GM18498 (cell line): ENCODE data around the gene UQCC2.

Source experiments
- ATAC-seq: cut with Tn5 transposase; IDR thresholded peaks from one replicate; pipeline ENCODE4 v1.9.1; 2021; ENCODE audit warnings: mild to moderate bottlenecking, moderate library complexity; ENCODE audit not compliant: unreplicated experiment

Gene UQCC2

DNA sequence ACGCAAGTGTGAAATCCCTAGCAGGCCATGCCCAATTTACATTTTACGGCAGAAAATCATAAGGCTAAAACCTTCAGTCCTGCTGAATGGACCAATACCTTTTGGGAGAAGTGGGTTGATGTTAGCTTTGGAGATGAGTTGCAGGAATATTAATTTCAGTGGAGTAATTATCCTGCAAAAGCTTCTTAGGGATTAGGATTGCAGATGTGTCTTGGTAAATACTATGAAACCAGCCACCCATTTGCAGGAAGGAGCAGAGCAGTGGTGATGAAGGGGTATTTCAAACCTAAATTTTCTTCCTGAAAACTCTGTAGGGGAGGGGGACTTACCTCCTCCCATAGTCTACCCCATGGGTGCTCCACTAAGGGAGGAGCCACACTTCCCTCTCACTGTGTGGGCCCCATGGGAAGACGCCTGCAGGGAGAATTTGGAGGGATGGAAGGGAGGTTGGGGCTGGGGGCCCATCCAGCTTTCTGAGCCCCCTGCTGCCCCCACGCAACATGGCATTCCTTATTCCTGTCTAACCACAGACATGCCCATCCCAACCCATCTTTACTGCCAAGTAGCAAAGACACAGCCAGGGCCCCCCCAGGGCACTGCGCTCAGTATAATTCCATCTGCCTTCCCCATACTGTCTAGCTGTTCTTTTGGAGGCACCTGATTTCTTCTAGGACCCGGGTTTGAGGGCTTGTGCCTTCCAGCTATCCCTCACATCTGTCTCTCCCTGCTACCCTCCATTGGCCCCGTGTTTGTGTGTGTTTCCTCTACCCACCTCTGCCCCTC lies 14.6 kb upstream of the UQCC2 start:
- ATAC-seq = no peak

DNA sequence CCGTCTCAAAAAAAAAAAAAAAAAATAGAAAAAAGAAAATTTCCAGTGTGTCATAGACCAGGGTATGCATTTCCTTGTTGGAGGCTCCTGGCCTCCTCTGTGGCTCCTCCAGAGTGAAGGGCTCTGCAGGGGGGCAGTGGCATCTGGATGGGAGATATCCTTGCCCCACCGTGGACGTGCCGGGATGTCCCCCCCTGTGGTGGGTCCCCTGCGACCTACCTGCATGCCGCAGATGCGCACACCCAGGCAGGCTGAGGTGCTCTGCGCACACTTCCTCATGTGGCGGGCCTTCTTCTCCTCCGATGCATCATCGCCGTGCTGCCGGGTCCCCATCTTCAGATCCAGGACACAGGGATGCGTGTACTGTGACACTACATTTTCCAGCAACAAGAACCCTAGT lies 13.7 kb upstream of the UQCC2 start:
- no peak for ATAC-seq

DNA sequence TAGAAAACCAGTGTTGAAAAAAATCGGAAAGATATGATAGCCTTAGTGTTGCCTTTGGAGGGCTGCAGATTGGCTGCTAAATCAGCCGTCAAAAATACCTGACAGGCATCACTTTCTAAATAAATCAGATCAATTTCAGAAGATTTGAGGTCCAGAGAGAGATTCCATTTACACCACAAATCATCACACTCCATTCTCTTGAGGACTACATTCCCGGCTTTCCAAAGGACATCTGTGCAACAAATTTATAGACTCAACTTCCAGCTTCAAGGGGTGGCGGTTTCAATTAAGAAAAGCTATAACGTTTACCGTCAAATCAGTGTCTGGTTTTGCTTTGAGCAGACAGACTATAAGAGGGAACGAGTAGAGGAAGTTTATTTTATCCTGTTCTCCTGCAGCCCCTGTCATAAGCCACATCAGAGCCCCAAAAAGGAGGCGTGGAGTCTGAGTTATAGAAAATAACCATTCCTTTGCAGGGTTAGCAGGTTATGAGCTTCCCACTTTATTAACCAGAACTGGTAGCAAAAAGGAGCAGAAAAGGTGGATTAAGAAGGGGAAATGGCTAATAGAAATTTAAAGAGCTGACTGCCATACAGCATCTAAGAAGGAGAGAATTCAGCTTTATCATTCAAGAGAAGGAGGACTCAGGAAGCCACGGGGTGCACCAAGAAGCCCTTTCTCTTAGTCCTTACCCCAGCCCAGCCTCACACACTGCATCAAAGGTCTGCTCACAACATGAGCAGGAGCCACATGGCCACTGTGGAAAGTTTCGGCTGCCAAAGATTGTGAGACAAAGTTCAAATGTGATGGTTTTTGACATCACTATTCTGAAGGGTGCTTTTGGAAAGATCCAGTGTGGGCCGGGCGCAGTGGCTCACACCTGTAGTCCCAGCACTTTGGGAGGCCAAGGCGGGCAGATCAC lies 12.9 kb upstream of the UQCC2 start:
- no peak for ATAC-seq

DNA sequence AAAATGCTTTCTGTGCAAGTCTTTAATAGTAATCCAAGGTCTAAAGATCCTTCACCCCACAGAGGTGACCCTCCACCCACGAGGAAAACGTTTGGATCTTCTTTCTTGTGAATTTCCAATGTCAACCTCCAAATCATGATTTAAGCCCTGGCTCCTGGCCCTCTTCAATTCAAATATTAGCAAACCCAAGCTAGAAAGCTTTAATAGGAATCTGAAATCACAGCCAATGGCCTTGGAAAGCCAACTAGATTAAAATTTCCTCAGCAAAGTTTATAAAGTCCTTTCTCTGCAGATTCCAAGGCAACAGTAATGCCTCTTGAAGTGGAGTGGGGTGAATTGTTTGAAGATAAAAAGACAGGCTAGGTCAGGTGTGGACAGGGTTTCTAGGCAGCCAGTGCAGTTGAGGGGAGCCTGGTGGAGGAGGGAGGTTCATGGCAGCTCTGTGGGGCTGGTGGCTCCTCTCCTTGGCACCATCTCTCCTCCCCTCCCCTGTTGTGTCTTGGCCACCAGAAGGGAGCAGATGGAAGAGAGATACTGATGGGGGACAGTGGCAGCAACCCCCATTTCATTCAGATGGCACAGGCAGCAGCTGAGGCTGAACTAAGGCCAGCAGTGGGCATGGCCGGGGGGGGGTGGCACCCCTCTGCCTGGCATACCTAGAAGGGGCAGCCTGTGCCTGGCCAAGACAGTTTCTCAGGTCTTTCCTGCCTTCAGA lies 12.0 kb upstream of the UQCC2 start:
- no peak for ATAC-seq

DNA sequence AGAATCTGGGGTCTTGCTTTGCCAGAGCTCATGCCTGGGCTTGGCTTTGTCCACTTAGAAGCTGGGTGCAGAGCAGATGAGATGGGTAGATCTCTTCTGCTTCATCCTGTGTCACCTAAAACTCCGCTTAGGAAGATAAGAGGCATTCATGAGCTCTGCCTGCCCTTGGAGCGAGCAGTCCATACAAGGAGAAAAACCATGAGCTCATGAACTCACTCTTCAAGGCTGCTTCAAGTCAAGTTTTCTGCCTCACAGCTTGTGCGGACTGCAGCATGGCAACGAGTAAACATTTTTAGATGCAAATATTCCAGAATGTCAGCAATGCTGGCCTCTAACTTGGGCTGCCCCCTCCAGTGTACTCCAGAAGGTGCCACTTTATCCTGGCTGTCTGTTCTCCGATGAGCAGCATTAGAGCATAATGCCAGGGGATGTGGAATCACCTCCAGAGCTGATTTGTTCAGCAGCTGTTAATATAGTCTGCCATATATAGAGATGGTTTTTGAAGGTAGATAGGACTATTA lies 10.7 kb upstream of the UQCC2 start:
- no peak for ATAC-seq

- no peak for ATAC-seq
These were observed 10.0 kb upstream of the UQCC2 start for GRCh38 chr6:33721508-33721907.

DNA sequence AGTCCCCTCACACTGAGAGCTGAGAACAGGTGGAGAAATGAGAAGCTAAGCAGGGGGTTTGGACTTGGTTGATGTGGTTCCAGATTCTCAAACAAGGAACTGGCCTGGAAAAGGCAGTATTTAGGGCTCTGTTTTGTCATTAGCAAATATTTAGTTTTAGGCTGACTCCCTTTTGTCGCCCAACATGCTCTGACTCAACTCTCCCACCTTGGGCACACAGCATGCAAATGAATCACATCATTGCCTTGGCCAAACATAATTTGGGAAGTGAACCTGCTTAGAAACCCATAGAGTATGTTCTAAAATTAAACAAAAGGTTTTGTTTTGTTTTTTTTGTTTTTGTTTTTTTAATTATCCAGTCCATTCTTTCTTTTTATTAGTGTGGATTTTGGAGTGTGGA lies 9.5 kb upstream of the UQCC2 start:
- no peak for ATAC-seq

- no peak for ATAC-seq
These were observed 8.0 kb upstream of the UQCC2 start for GRCh38 chr6:33719326-33719987.

DNA sequence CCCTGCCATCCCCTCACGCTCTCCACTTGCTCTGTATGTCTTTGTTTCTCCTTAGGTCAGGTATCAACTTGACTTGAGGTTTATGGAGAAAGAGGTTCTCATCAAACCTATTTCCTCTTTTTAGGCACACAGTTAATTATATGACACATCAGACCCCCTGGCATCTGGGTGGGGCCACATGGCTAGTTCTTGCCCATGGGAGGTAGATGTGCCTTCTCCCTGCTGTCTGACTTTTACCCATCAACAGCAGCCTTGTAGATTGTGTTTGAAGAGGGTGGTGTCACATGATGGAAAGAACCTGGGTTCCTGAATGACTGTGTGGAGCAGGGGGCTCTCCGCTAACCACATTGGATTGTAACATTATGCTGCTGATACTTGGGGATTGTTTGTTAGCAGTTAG lies 7.2 kb upstream of the UQCC2 start:
- no peak for ATAC-seq

- no peak for ATAC-seq
These were observed 6.5 kb upstream of the UQCC2 start for GRCh38 chr6:33717934-33718455.

DNA sequence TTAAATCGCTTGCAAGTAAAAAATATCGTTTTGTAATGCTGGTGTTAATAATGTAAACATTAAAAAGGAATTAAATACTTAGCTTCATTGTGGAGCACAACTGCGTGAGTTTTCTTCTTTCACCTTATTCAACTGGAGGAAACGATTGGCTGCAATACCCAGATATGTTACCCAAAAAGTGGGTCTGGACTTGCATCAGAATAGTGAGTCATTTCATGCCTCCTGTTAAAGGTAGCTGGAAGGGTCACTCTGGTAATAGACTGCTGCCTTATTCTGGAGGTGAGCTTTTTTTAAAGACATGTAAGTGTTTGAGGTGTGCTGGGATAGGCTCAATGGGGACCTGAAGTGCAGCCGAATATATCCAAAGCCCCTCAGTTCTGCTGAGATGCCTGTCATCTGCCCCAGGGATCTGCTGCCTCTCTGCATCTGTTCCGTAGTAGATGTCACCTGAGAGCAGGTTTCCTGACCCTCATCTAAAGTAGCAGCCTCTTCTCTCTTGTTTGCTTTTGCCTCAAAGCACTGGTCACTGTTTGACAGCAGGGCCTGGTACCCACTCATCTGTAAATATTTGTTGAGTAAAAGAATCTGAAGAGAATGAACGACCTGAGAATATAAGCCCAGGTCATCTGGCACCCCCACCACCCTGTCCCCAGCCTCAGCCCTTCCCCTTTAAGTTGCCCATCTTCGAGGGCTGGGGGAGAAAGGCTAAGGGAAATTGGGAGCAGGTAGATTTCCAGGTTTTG lies 5.6 kb upstream of the UQCC2 start:
- no peak for ATAC-seq

DNA sequence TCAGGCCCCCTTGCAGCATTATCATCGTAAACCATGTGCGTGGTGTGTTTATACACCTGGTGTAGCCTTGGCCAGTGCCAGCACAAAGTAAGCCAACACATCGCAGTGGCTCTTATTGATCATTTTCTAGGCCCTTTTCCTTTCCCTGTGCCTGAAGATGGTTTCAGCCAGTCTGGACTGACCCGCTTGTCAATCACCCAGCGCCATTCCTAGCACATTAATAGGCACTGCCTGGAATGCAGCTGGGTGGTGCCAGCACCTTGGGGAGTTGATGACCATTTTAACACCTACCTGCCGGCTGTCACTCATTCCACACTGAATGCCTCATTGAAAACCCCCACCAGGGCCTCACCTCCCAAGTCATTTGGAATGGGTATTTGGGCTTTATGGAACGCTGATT lies 4.9 kb upstream of the UQCC2 start:
- no peak for ATAC-seq

GRCh38 chr6:33714385-33715040 lies 3.0 kb upstream of the UQCC2 start:
- no peak for ATAC-seq

DNA sequence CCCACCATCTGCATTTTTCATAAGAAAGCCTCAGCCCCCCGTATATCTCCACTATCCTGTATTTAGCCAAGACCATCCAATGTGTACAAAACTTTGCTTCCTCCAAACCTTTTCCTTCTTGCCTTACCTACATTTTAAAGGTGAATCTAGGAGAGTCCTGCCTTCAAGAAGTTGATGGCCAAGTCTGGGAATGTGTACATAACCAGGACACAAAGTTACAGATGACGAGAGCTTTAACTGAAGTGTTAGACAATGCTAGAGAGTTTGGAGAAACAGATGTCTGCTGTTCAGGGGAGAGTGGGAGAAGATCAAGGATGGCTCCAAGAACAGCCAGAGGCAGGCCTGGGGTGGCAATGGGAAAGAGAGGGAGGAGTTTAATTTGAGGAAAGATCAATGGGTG lies 2.3 kb upstream of the UQCC2 start:
- no peak for ATAC-seq

DNA sequence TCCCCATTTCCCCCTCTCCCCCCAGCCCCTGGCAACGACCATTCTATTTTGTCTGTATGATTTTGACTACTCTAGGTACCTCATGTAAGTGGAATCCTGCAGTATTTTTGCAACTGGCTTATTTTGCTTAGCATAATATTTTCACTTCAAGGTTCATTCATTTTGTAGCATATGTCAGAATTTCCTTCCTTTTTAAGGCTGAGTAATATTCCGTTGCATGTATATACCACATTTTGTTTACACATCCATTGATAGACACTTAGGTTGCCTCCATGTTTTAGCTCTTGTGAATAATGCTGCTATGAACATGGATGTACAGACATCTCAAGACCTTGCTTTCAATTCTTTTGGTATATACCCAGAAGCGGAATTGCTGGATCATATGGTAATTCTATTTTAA lies 1.4 kb upstream of the UQCC2 start:
- no peak for ATAC-seq

DNA sequence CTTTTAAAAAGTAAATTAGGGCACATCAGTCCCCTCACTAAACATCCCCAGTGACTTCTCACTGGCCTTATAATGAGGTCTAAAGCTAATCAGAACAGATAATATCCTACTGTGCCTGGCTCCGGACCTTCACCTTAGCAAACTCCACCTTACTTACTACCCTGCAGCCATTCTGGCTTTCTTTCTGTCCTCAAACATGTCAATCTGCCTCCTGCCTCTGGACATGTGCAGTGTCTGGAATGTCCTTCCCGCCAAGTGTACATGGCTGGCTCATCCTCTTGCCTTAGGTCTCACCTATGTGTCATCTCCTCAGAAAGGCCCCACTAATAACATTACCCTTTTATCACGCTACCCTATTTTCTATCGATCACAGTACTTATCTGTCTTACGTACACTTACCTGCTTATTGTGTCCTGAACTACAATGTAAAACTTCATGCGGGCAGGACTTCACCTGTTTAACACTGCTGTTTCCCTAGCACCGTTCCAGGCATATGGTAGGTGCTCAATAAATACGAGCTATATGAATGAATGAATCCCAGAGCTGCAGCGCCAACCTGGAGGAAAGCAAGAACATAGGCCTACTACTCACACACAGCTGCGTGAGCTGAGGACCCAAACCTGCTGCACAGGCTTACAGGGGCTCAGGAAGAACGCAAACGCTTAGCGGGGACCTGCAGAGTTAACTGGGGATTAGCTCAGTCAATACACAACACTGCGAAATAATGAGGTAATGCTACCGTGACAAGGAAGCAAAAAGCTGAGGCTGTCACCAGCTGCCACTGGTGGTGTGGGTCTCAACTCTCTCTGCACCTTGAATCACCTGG lies 991 bp downstream of the UQCC2 start:
- ATAC-seq = no peak

GRCh38 chr6:33709605-33710295 lies 1.8 kb downstream of the UQCC2 start:
- ATAC-seq = no peak
